Muscle of arm (tissue), 12 donors: Measurements from ENCODE around the gene PTGER4. TPM values are rescaled to one million over a fixed set of nuclear protein-coding genes. Genes with fewer than 3 reads are reported as not detected.

Experiments
- DNase-seq: peaks from one replicate; pipeline ENCODE4 v3.0.0-alpha.2; 2013
- polyA plus RNA-seq, 12 donors: library from polyadenylated mRNA; unstranded; fragments of 120-200 nt; gene quantifications; one replicate each; pipeline ENCODE4 v1.2.1, GENCODE V29; 2013; ENCODE audit not compliant: insufficient read length in 12 of 12

PTGER4 gene
- polyA plus RNA-seq, 12 donors = 5.2 to 48.3 (median 7.6) TPM; not detected in 1

- DNase-seq = no peak
Measured at GRCh38 chr5:40666657-40667056, 13.1 kb upstream of the PTGER4 start.

GRCh38 chr5:40667161-40667663, 12.5 kb upstream of the PTGER4 start:
- DNase-seq = no peak

- no peak for DNase-seq
Measured at GRCh38 chr5:40669606-40670390, 9.9 kb upstream of the PTGER4 start.

- DNase-seq = no peak
Measured at GRCh38 chr5:40672425-40672824, 7.3 kb upstream of the PTGER4 start.

GRCh38 chr5:40674661-40675235, 5.0 kb upstream of the PTGER4 start:
- DNase-seq = no peak

GRCh38 chr5:40675396-40676133, 4.2 kb upstream of the PTGER4 start:
- no peak for DNase-seq

- DNase-seq = no peak
Measured at GRCh38 chr5:40676613-40677343, 2.9 kb upstream of the PTGER4 start.

- DNase-seq = no peak
Measured at GRCh38 chr5:40677456-40677855, 2.3 kb upstream of the PTGER4 start.

GRCh38 chr5:40678026-40678425, 1.7 kb upstream of the PTGER4 start:
- DNase-seq = no peak

- no peak for DNase-seq
Measured at GRCh38 chr5:40678460-40679147, 1.1 kb upstream of the PTGER4 start.

GRCh38 chr5:40679148-40679912, 385 bp upstream of the PTGER4 start:
- peak; percentile 94 for DNase-seq

GRCh38 chr5:40680741-40681362, 1.1 kb downstream of the PTGER4 start:
- no peak for DNase-seq

- no peak for DNase-seq
Measured at GRCh38 chr5:40681363-40682153, 1.8 kb downstream of the PTGER4 start.

GRCh38 chr5:40682154-40683017, 2.7 kb downstream of the PTGER4 start:
- DNase-seq = no peak

GRCh38 chr5:40683305-40683704, 3.6 kb downstream of the PTGER4 start:
- DNase-seq = no peak

- no peak for DNase-seq
Measured at GRCh38 chr5:40685193-40685592, 5.5 kb downstream of the PTGER4 start.

- no peak for DNase-seq
Measured at GRCh38 chr5:40685976-40686486, 6.3 kb downstream of the PTGER4 start.

- DNase-seq = no peak
Measured at GRCh38 chr5:40687321-40687720, 7.6 kb downstream of the PTGER4 start.
